GM23248 (cell line): Measurements from ENCODE around the gene DNAJC7. TPM values are rescaled to one million over a fixed set of nuclear protein-coding genes. Genes with fewer than 3 reads are reported as not detected.
A peak's percentile ranks its signal among the peaks of the same experiment; 100 is the strongest.

Source experiments
- DNase-seq: peaks from one replicate; pipeline ENCODE4 v3.0.0-alpha.2; 2015
- H2AFZ ChIP-seq: fragments of 200-600 bp; sonication (generic); 2 replicates; pipeline ENCODE4 v1.6.1; 2016; ENCODE audit warnings: antibody characterized with exemption
- H3F3A ChIP-seq: fragments of 200-600 bp; sonication (generic); 2 replicates; pipeline ENCODE4 v1.6.1; 2016; ENCODE audit warnings: mild to moderate bottlenecking, antibody characterized with exemption, mixed run types; ENCODE audit not compliant: insufficient read depth
- H3K27ac ChIP-seq: fragments of 200-600 bp; sonication (generic); 2 replicates; pipeline ENCODE4 v1.5.1; 2016; ENCODE audit warnings: mild to moderate bottlenecking
- H3K27me3 ChIP-seq: fragments of 200-600 bp; sonication (generic); replicated peaks from 2 replicates; pipeline ENCODE4 v1.6.1; 2016; ENCODE audit warnings: mild to moderate bottlenecking; ENCODE audit not compliant: insufficient read depth
- H3K36me3 ChIP-seq: fragments of 200-600 bp; sonication (generic); 2 replicates; pipeline ENCODE4 v1.6.1; 2016; ENCODE audit warnings: low read depth, mild to moderate bottlenecking
- H3K4me1 ChIP-seq: fragments of 200-600 bp; sonication (generic); 2 replicates; pipeline ENCODE4 v1.6.1; 2016; ENCODE audit warnings: mild to moderate bottlenecking; ENCODE audit not compliant: insufficient read depth
- H3K4me2 ChIP-seq: fragments of 200-600 bp; sonication (generic); one replicate; pipeline ENCODE4 v1.6.1; 2016; ENCODE audit warnings: mild to moderate bottlenecking; ENCODE audit not compliant: unreplicated experiment
- H3K4me3 ChIP-seq: fragments of 200-600 bp; sonication (generic); 2 replicates; pipeline ENCODE4 v1.5.1; 2016; ENCODE audit warnings: mild to moderate bottlenecking
- H3K79me2 ChIP-seq: fragments of 200-600 bp; sonication (generic); 2 replicates; pipeline ENCODE4 v1.6.1; 2016; ENCODE audit warnings: mild to moderate bottlenecking; ENCODE audit not compliant: insufficient read depth
- H3K9ac ChIP-seq: fragments of 200-600 bp; sonication (generic); 2 replicates; pipeline ENCODE4 v1.6.1; 2016; ENCODE audit warnings: mild to moderate bottlenecking
- H3K9me2 ChIP-seq: fragments of 200-600 bp; sonication (generic); 2 replicates; pipeline ENCODE4 v1.6.1; 2016; ENCODE audit warnings: mixed run types, mild to moderate bottlenecking, moderate library complexity; ENCODE audit not compliant: insufficient read depth
- H3K9me3 ChIP-seq: fragments of 200-600 bp; sonication (generic); one replicate; pipeline ENCODE4 v1.6.1; 2017; ENCODE audit warnings: low read depth
- H4K20me1 ChIP-seq: fragments of 200-600 bp; sonication (generic); 2 replicates; pipeline ENCODE4 v1.6.0; 2016; ENCODE audit not compliant: insufficient read depth
- EZH2 ChIP-seq: fragments of 200-600 bp; sonication (generic); IDR thresholded peaks from 2 replicates; pipeline ENCODE4 v1.6.1; 2018; ENCODE audit warnings: antibody characterized with exemption, mild to moderate bottlenecking; ENCODE audit not compliant: insufficient read depth, poor library complexity, severe bottlenecking
- EZH2phosphoT487 ChIP-seq: fragments of 200-600 bp; sonication (generic); IDR thresholded peaks from 2 replicates; pipeline ENCODE4 v1.6.1; 2018; ENCODE audit warnings: antibody characterized with exemption, moderate library complexity, mild to moderate bottlenecking, low read depth; ENCODE audit not compliant: insufficient read depth
- whole genome bisulfite sequencing, 2 experiments: methylation state at CpG; one replicate each; pipeline ENCODE4 v1.1.6; 2015 to 2017; ENCODE audit warnings: low lambda C conversion rate in 2 of 2, low coverage in 1 of 2; ENCODE audit errors: missing lambda C conversion rate in 2 of 2; 5-methylcytosine and 5-hydroxymethylcytosine counted together
- in situ Hi-C: fragments of 300-500 bp; cut with MboI; formaldehyde crosslinking; loops from 2 replicates; pipeline ENCODE4 v1.15.0; 2020
- polyA plus RNA-seq: library from polyadenylated mRNA; unstranded; fragments of >200 nt; fragmentation: Nextera tagmentation; extraction: Ambion mirVana; gene quantifications from 2 replicates; pipeline ENCODE4 v1.2.1, GENCODE V29; 2016
- total RNA-seq: library from RNA; depleted of rRNA; stranded (reverse); fragments of >200 nt; shearing (Covaris generic); gene quantifications from 2 replicates; pipeline ENCODE4 v1.2.3, GENCODE V29; 2014

Gene DNAJC7
- total and polyA plus RNA-seq, 2 experiments from 2014 or later = 61.6 to 73.5 TPM

GRCh38 chr17:42009170-42009569, 8.1 kb downstream of the DNAJC7 start:
- H3K9ac ChIP-seq = no peak overlapping the region
- no peak overlapping the region for H3K4me2 ChIP-seq
- no peaks in the 10 kb centered on the region for H3K9me3 ChIP-seq
- H3K27ac ChIP-seq = peak overlapping the region; percentile 69
- peaks cover 60% of the 10 kb centered on the region for H3K4me1 ChIP-seq
- H3K27me3 ChIP-seq = no peaks in the 10 kb centered on the region
- H3K79me2 ChIP-seq = peaks cover 100% of the 10 kb centered on the region
- H2AFZ ChIP-seq = no peak overlapping the region
- 95 to 99% methylated on average over 4 of the region's 4 CpGs for WGBS, 2 experiments
- 0 out of 2 replicates have a peak, but pooled peaks cover 4% of the 10 kb centered on the region for H4K20me1 ChIP-seq
- TF ChIP-seq EZH2phosphoT487 = no peak
- no peak for TF ChIP-seq EZH2
- no peaks in the 10 kb centered on the region for H3K36me3 ChIP-seq
- in situ Hi-C loops = no loop called here
- H3K4me3 ChIP-seq = no peak overlapping the region
- peak; percentile 38 for DNase-seq
- H3K9me2 ChIP-seq = no peaks in the 10 kb centered on the region
- peaks cover 41% of the 10 kb centered on the region for H3F3A ChIP-seq

- DNase-seq = peak; percentile 48
- H3K27ac ChIP-seq = peak overlapping the region; percentile 20; the same call in 1 of the 2 replicates
- H3K36me3 ChIP-seq = peaks cover 26% of the 10 kb centered on the region
- 0 out of 2 replicates have a peak, but pooled peaks cover 4% of the 10 kb centered on the region for H4K20me1 ChIP-seq
- H3K79me2 ChIP-seq = peaks cover 100% of the 10 kb centered on the region
- H3K9me3 ChIP-seq = no peaks in the 10 kb centered on the region
- no peaks in the 10 kb centered on the region for H3K9me2 ChIP-seq
- 0 to 7% methylated on average over 1 of the region's 1 CpG for WGBS, 2 experiments
- peaks cover 36% of the 10 kb centered on the region for H3F3A ChIP-seq
- peak overlapping the region; percentile 20 for H3K4me2 ChIP-seq
- in situ Hi-C loops = no loop called here
- TF ChIP-seq EZH2phosphoT487 (no peak), EZH2 (no peak)
- H2AFZ ChIP-seq = no peak overlapping the region
- H3K4me3 ChIP-seq = no peak overlapping the region
- H3K9ac ChIP-seq = no peak overlapping the region
- peaks cover 54% of the 10 kb centered on the region for H3K4me1 ChIP-seq
- no peaks in the 10 kb centered on the region for H3K27me3 ChIP-seq
Measured at GRCh38 chr17:42005166-42005565, 12.1 kb downstream of the DNAJC7 start.

- Histone ChIP-seq H2AFZ (no peak overlapping the region), H3K36me3 (peaks cover 43% of the 10 kb centered on the region), H3K27ac (peak overlapping the region; percentile 7; the same call in 1 of the 2 replicates), H3K9me3 (no peaks in the 10 kb centered on the region), H3K79me2 (peaks cover 100% of the 10 kb centered on the region), H3F3A (peaks cover 37% of the 10 kb centered on the region), H3K4me3 (no peak overlapping the region), H3K9ac (no peak overlapping the region), H3K4me2 (peak overlapping the region; percentile 4), H4K20me1 (0 out of 2 replicates have a peak, but pooled peaks cover 4% of the 10 kb centered on the region), H3K27me3 (no peaks in the 10 kb centered on the region), H3K4me1 (peaks cover 39% of the 10 kb centered on the region), H3K9me2 (no peaks in the 10 kb centered on the region)
- TF ChIP-seq EZH2phosphoT487 (no peak), EZH2 (no peak)
- 85 to 87% methylated on average over 3 of the region's 3 CpGs for WGBS, 2 experiments
- in situ Hi-C loops = no loop called here
- DNase-seq = peak; percentile 48
Measured at GRCh38 chr17:42002792-42003301, 14.4 kb downstream of the DNAJC7 start.

DNA sequence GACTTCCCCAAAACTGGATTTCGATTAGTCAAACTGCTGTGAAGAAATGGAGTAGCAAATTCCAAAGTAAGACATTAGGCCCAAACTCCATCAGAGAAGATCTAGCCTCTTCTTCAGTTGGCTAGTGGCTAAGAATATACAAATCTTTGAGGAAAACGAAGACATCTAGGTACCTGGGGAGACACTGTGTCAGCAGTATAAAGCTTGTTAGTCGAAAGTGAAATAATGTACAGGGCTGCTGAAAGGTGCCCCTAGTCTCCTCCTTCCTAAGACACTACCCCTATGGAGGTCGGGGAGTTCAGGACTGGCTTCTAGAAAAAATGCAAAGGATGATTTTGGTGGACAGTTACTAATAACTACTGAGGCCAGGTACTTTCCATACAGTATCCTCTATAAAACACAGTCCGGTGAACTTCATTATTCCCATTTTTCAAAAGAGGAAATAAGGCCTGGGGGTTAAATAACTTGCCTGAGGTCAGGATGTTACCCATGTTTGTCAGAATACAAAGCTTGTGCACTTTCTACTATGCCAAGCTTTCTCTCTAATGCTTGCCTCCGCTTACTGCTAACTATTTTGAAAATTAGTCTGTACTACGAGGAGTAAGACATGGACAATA, 15.0 kb downstream of the DNAJC7 start:
- WGBS, 2 experiments = 92 to 93% methylated on average over 7 of the region's 7 CpGs
- H3K4me2 ChIP-seq = no peak overlapping the region
- TF ChIP-seq EZH2phosphoT487 (no peak), EZH2 (no peak)
- H3K36me3 ChIP-seq = peaks cover 47% of the 10 kb centered on the region
- 0 out of 2 replicates have a peak, but pooled peaks cover 4% of the 10 kb centered on the region for H4K20me1 ChIP-seq
- H3K4me3 ChIP-seq = no peak overlapping the region
- peaks cover 100% of the 10 kb centered on the region for H3K79me2 ChIP-seq
- DNase-seq = no peak
- no peaks in the 10 kb centered on the region for H3K9me3 ChIP-seq
- H3F3A ChIP-seq = peaks cover 43% of the 10 kb centered on the region
- H3K9me2 ChIP-seq = no peaks in the 10 kb centered on the region
- H3K4me1 ChIP-seq = peaks cover 39% of the 10 kb centered on the region
- no peaks in the 10 kb centered on the region for H3K27me3 ChIP-seq
- in situ Hi-C loops = no loop called here
- 0 out of 2 replicates have a peak overlapping the region, but pooled peaks have one; percentile 7 for H3K27ac ChIP-seq
- no peak overlapping the region for H3K9ac ChIP-seq
- H2AFZ ChIP-seq = no peak overlapping the region
